ENCODE results near the gene STAT5B.

Gene STAT5B

GRCh38 chr17:42180922-42181850 lies 95.0 kb downstream of the STAT5B start, which contains the start of gene KCNH4:
Gene KCNH4 (minus strand): TSS chr17:42181142. CDS start chr17:42180945, 197 bp downstream.
- peak; percentile 90 for DNase-seq (ENCODE audit: extremely low read depth, insufficient read length)
- TF ChIP-seq CTCF (IDR thresholded peaks at IDR 0.05; ENCODE audit: insufficient read depth, low read length, poor library complexity, severe bottlenecking): peak; percentile 91
- Histone ChIP-seq H3K4me3 (replicated peaks; ENCODE audit: low read depth, low read length) (peak within 1 kb of the TSS; percentile 58), H3K36me3 (ENCODE audit: control insufficient read depth, insufficient read depth, low read length) (no peaks in the 10 kb centered on the region), H3K27me3 (replicated peaks; ENCODE audit: control insufficient read depth, insufficient read depth, low read length) (no peaks in the 10 kb centered on the region)

- no peak for DNase-seq (ENCODE audit: extremely low read depth, insufficient read length)
- H3K4me3 ChIP-seq (replicated peaks; ENCODE audit: low read depth, low read length): peak overlapping the region; percentile 58
- no peaks in the 10 kb centered on the region for H3K27me3 ChIP-seq (replicated peaks; ENCODE audit: control insufficient read depth, insufficient read depth, low read length)
- TF ChIP-seq CTCF (IDR thresholded peaks at IDR 0.05; ENCODE audit: insufficient read depth, low read length, poor library complexity, severe bottlenecking): no peak
- H3K36me3 ChIP-seq (ENCODE audit: control insufficient read depth, insufficient read depth, low read length): no peaks in the 10 kb centered on the region
Observed at GRCh38 chr17:42180411-42180921, 95.7 kb downstream of the STAT5B start.

GRCh38 chr17:42179911-42180410 lies 96.2 kb downstream of the STAT5B start:
- Histone ChIP-seq H3K36me3 (ENCODE audit: control insufficient read depth, insufficient read depth, low read length) (no peaks in the 10 kb centered on the region), H3K4me3 (replicated peaks; ENCODE audit: low read depth, low read length) (no peak overlapping the region), H3K27me3 (replicated peaks; ENCODE audit: control insufficient read depth, insufficient read depth, low read length) (no peaks in the 10 kb centered on the region)
- no peak for DNase-seq (ENCODE audit: extremely low read depth, insufficient read length)
- no peak for TF ChIP-seq CTCF (IDR thresholded peaks at IDR 0.05; ENCODE audit: insufficient read depth, low read length, poor library complexity, severe bottlenecking)

- H3K4me3 ChIP-seq (replicated peaks; ENCODE audit: low read depth, low read length): no peak overlapping the region
- DNase-seq (ENCODE audit: extremely low read depth, insufficient read length): no peak
- no peaks in the 10 kb centered on the region for H3K27me3 ChIP-seq (replicated peaks; ENCODE audit: control insufficient read depth, insufficient read depth, low read length)
- no peaks in the 10 kb centered on the region for H3K36me3 ChIP-seq (ENCODE audit: control insufficient read depth, insufficient read depth, low read length)
- no peak for TF ChIP-seq CTCF (IDR thresholded peaks at IDR 0.05; ENCODE audit: insufficient read depth, low read length, poor library complexity, severe bottlenecking)
Observed at GRCh38 chr17:42179335-42179734, 96.9 kb downstream of the STAT5B start.

- Histone ChIP-seq H3K4me3 (replicated peaks; ENCODE audit: low read depth, low read length) (no peak overlapping the region), H3K36me3 (ENCODE audit: control insufficient read depth, insufficient read depth, low read length) (no peaks in the 10 kb centered on the region), H3K27me3 (replicated peaks; ENCODE audit: control insufficient read depth, insufficient read depth, low read length) (no peaks in the 10 kb centered on the region)
- no peak for TF ChIP-seq CTCF (IDR thresholded peaks at IDR 0.05; ENCODE audit: insufficient read depth, low read length, poor library complexity, severe bottlenecking)
- peak; percentile 67 for DNase-seq (ENCODE audit: extremely low read depth, insufficient read length)
Observed at GRCh38 chr17:42178817-42179216, 97.4 kb downstream of the STAT5B start.

Data from GM06990 (cell line).